ENCODE results near the gene TLR5.

TLR5 gene

GRCh38 chr1:223123011-223123610 is 19.9 kb downstream of the TLR5 start:
- DNase-seq (ENCODE audit: low read depth) = no peak
- in situ Hi-C loops (cut with HindIII; ENCODE audit: low sequenced_read_pairs) = no loop called here
- TF ChIP-seq CTCF (IDR thresholded peaks at IDR 0.05; ENCODE audit: low read depth, low read length, missing control alignments) = no peak
- no peak overlapping the region for H3K4me3 ChIP-seq (ENCODE audit: low read depth, low read length)

GRCh38 chr1:223118418-223118817 is 24.6 kb downstream of the TLR5 start:
- no peak overlapping the region for H3K4me3 ChIP-seq (ENCODE audit: low read depth, low read length)
- no peak for DNase-seq (ENCODE audit: low read depth)
- no peak for TF ChIP-seq CTCF (IDR thresholded peaks at IDR 0.05; ENCODE audit: low read depth, low read length, missing control alignments)
- in situ Hi-C loops (cut with HindIII; ENCODE audit: low sequenced_read_pairs) = no loop called here

- H3K4me3 ChIP-seq (ENCODE audit: low read depth, low read length) = no peak overlapping the region
- no peak for DNase-seq (ENCODE audit: low read depth)
- TF ChIP-seq CTCF (IDR thresholded peaks at IDR 0.05; ENCODE audit: low read depth, low read length, missing control alignments) = no peak
- in situ Hi-C loops (cut with HindIII; ENCODE audit: low sequenced_read_pairs) = no loop called here
Observed at GRCh38 chr1:223116950-223117349, 26.1 kb downstream of the TLR5 start.

GRCh38 chr1:223114871-223115270 is 28.2 kb downstream of the TLR5 start:
- in situ Hi-C loops (cut with HindIII; ENCODE audit: low sequenced_read_pairs) = no loop called here
- no peak overlapping the region for H3K4me3 ChIP-seq (ENCODE audit: low read depth, low read length)
- no peak for TF ChIP-seq CTCF (IDR thresholded peaks at IDR 0.05; ENCODE audit: low read depth, low read length, missing control alignments)
- DNase-seq (ENCODE audit: low read depth) = no peak

- in situ Hi-C loops (cut with HindIII; ENCODE audit: low sequenced_read_pairs) = no loop called here
- DNase-seq (ENCODE audit: low read depth) = no peak
- no peak overlapping the region for H3K4me3 ChIP-seq (ENCODE audit: low read depth, low read length)
- TF ChIP-seq CTCF (IDR thresholded peaks at IDR 0.05; ENCODE audit: low read depth, low read length, missing control alignments) = no peak
Observed at GRCh38 chr1:223110952-223111351, 32.1 kb downstream of the TLR5 start.

- no peak for TF ChIP-seq CTCF (IDR thresholded peaks at IDR 0.05; ENCODE audit: low read depth, low read length, missing control alignments)
- DNase-seq (ENCODE audit: low read depth) = no peak
- in situ Hi-C loops (cut with HindIII; ENCODE audit: low sequenced_read_pairs) = no loop called here
- no peak overlapping the region for H3K4me3 ChIP-seq (ENCODE audit: low read depth, low read length)
Observed at GRCh38 chr1:223109581-223110026, 33.4 kb downstream of the TLR5 start.
